ENCODE measurements around the gene FAM50A. TPM values are rescaled to one million over a fixed set of nuclear protein-coding genes. Genes with fewer than 3 reads are reported as not detected.

Gene FAM50A
- total RNA-seq, 3 donors from 2014 or later (not counting 1 experiment from before 2014, with no cell fraction given): 48.9 to 63.2 (median 54.1) TPM

DNA sequence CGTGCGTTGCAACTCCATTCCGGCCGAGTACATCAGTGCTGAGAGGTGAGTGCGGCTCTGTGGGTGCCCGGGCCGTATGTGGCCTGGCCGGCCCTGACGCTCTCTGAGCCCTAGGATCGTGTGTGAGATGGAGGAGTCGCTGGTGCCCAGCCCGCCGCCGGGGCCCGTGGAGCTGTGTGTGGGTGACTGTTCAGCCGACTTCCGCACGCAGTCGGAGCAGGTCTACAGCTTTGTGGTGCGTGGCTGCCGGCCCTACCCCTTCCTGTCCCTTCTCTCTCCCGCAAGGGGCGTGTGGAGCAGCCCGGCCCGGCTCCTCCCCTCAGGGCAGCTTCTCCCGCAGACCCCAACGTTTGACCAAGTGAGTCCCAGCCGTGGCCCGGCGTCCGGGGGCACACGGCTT, 22.1 kb downstream of the FAM50A start:
- WGBS (ENCODE audit: insufficient coverage): 96% methylated on average over 30 of the region's 32 CpGs
- ATAC-seq: no peak
- no peak for TF ChIP-seq CTCF (IDR thresholded peaks at IDR 0.05)
- H3K4me1 Mint-ChIP-seq: peaks cover 0 to 4% of the 10 kb centered on the region in 2 donors
- Histone ChIP-seq H3K4me3 (ENCODE audit: low read length) (no peak overlapping the region), H3K27me3 (ENCODE audit: control insufficient read depth, insufficient read depth, low read length) (no peaks in the 10 kb centered on the region), H3K9me3 (ENCODE audit: control insufficient read depth, insufficient read depth, low read length) (no peaks in the 10 kb centered on the region), H3K36me3 (ENCODE audit: control insufficient read depth, insufficient read depth, low read length) (peaks cover 14% of the 10 kb centered on the region), H3K27ac (ENCODE audit: low read length) (no peak overlapping the region), H3K4me1 (ENCODE audit: control insufficient read depth, insufficient read depth, low read length) (no peaks in the 10 kb centered on the region)
- H3K4me3 Mint-ChIP-seq: no peak overlapping the region
- H3K27me3 Mint-ChIP-seq (ENCODE audit: low read depth in 2 of 2): no peaks in the 10 kb centered on the region
- no peaks in the 10 kb centered on the region for H3K36me3 Mint-ChIP-seq
- no peak for DNase-seq
- H3K27ac Mint-ChIP-seq: no peak overlapping the region
- intact Hi-C loops (cut with micrococcal nuclease): no loop called here
- no peaks in the 10 kb centered on the region for H3K9me3 Mint-ChIP-seq

GRCh38 chrX:154466907-154467306, 23.0 kb downstream of the FAM50A start:
- Mint-ChIP-seq H3K4me3 (no peak overlapping the region), H3K27ac (no peak overlapping the region), H3K9me3 (no peaks in the 10 kb centered on the region), H3K4me1 (peaks cover 0 to under 1% of the 10 kb centered on the region in 2 donors), H3K36me3 (no peaks in the 10 kb centered on the region), H3K27me3 (ENCODE audit: low read depth in 2 of 2) (no peaks in the 10 kb centered on the region)
- Histone ChIP-seq H3K36me3 (ENCODE audit: control insufficient read depth, insufficient read depth, low read length) (peaks cover 16% of the 10 kb centered on the region), H3K9me3 (ENCODE audit: control insufficient read depth, insufficient read depth, low read length) (no peaks in the 10 kb centered on the region), H3K4me1 (ENCODE audit: control insufficient read depth, insufficient read depth, low read length) (no peaks in the 10 kb centered on the region), H3K27ac (ENCODE audit: low read length) (no peak overlapping the region), H3K4me3 (ENCODE audit: low read length) (no peak overlapping the region), H3K27me3 (ENCODE audit: control insufficient read depth, insufficient read depth, low read length) (no peaks in the 10 kb centered on the region)
- intact Hi-C loops (cut with micrococcal nuclease): no loop called here
- 97% methylated on average over 15 of the region's 15 CpGs for WGBS (ENCODE audit: insufficient coverage)
- ATAC-seq: no peak
- no peak for DNase-seq
- TF ChIP-seq CTCF (IDR thresholded peaks at IDR 0.05): no peak

DNA sequence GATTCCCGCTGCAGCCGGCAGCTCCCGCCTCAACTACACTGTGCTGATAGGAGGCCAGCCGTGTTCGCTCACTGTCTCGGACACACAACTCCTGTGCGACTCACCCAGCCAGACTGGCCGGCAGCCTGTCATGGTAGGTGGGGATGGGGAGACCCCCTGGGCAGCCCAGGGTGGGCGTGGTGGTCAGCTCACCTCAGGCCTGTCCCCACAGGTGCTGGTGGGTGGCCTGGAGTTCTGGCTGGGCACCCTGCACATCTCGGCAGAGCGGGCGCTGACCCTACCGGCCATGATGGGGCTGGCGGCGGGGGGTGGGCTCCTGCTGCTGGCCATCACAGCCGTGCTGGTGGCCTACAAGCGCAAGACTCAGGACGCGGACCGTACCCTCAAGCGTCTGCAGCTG, 23.6 kb downstream of the FAM50A start:
- no peaks in the 10 kb centered on the region for H3K27me3 Mint-ChIP-seq (ENCODE audit: low read depth in 2 of 2)
- Histone ChIP-seq H3K27me3 (ENCODE audit: control insufficient read depth, insufficient read depth, low read length) (no peaks in the 10 kb centered on the region), H3K4me1 (ENCODE audit: control insufficient read depth, insufficient read depth, low read length) (no peaks in the 10 kb centered on the region), H3K27ac (ENCODE audit: low read length) (no peak overlapping the region), H3K36me3 (ENCODE audit: control insufficient read depth, insufficient read depth, low read length) (peaks cover 16% of the 10 kb centered on the region), H3K4me3 (ENCODE audit: low read length) (no peak overlapping the region), H3K9me3 (ENCODE audit: control insufficient read depth, insufficient read depth, low read length) (no peaks in the 10 kb centered on the region)
- no peaks in the 10 kb centered on the region for H3K9me3 Mint-ChIP-seq
- H3K27ac Mint-ChIP-seq: no peak overlapping the region
- TF ChIP-seq CTCF (IDR thresholded peaks at IDR 0.05): no peak
- no peak overlapping the region for H3K4me3 Mint-ChIP-seq
- ATAC-seq (no peak), DNase-seq (no peak)
- no peaks in the 10 kb centered on the region for H3K36me3 Mint-ChIP-seq
- 97% methylated on average over 21 of the region's 21 CpGs for WGBS (ENCODE audit: insufficient coverage)
- H3K4me1 Mint-ChIP-seq: no peaks in the 10 kb centered on the region
- intact Hi-C loops (cut with micrococcal nuclease): no loop called here

- Histone ChIP-seq H3K36me3 (ENCODE audit: control insufficient read depth, insufficient read depth, low read length) (peaks cover 16% of the 10 kb centered on the region), H3K27ac (ENCODE audit: low read length) (no peak overlapping the region), H3K9me3 (ENCODE audit: control insufficient read depth, insufficient read depth, low read length) (no peaks in the 10 kb centered on the region), H3K4me3 (ENCODE audit: low read length) (no peak overlapping the region), H3K27me3 (ENCODE audit: control insufficient read depth, insufficient read depth, low read length) (no peaks in the 10 kb centered on the region), H3K4me1 (ENCODE audit: control insufficient read depth, insufficient read depth, low read length) (no peaks in the 10 kb centered on the region)
- TF ChIP-seq CTCF (IDR thresholded peaks at IDR 0.05): no peak
- intact Hi-C loops (cut with micrococcal nuclease): no loop called here
- no peaks in the 10 kb centered on the region for H3K4me1 Mint-ChIP-seq
- ATAC-seq (no peak), DNase-seq (no peak)
- H3K4me3 Mint-ChIP-seq: no peak overlapping the region
- H3K9me3 Mint-ChIP-seq: no peaks in the 10 kb centered on the region
- no peak overlapping the region for H3K27ac Mint-ChIP-seq
- H3K27me3 Mint-ChIP-seq (ENCODE audit: low read depth in 2 of 2): no peaks in the 10 kb centered on the region
- WGBS (ENCODE audit: insufficient coverage): 96% methylated on average over 23 of the region's 23 CpGs
- H3K36me3 Mint-ChIP-seq: no peaks in the 10 kb centered on the region
Measured at GRCh38 chrX:154468217-154468616, 24.3 kb downstream of the FAM50A start.
